Measurements from ENCODE around the gene ICE2. TPM values are rescaled to one million over a fixed set of nuclear protein-coding genes. Genes with fewer than 3 reads are reported as not detected.
A peak's percentile ranks its signal among the peaks of the same experiment; 100 is the strongest.

ICE2 gene
- total and polyA plus RNA-seq, 2 of the 8 experiments (the other 6 are each of a cell fraction or from before 2014, with no cell fraction given): 40.0 to 87.3 TPM

DNA sequence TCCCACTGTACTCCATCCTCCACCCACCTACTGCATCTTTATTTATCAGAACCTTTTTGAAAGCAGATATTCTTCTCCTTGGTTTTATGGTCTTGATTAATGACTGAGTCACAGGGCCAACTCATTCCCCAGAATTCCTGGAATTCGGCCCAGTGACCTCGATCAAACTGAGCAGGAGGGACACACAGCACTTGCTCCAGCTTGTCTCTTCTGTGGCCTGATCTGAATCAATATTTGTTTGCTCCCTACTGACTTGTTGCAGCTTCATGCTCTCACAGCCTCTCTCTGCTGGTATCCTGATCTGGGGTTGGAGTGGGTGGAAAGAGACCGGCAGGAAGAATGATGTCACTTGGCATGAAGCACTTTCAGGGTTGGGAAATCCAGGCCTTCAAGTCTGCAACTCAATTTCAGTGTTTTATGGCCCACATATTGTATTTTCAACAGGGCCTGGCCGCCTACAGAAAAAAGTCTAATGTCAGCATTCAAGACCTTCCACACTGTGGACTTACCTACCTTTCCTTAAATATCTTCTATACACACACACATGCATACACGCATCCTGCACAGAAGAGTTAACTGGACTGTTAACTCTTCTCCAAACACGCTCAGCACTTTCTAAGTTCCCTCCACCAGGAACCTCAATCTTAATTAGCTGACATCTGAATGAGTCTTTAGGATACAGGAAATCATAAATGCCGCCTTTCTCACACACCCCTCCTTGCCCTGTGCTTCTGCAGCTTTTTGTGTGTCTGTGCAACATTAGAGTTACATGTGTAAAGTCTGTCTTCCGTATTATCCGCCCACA lies 85.8 kb downstream of the ICE2 start:
- H3K4me1 ChIP-seq (replicated peaks in 1 of 4; ENCODE audit: control insufficient read depth in 3 of 4, insufficient read depth in 4 of 4, low read length in 3 of 4): peaks cover 11 to 27% (median 19%) of the 10 kb centered on the region in 4 experiments; a peak in 6 of 7 replicates
- no peak overlapping the region for H3K4ac ChIP-seq (replicated peaks; ENCODE audit: insufficient read length, low read depth, low read length)
- H3K9me3 ChIP-seq (ENCODE audit: insufficient read depth in 2 of 2, low read depth in 1 of 2, low read length in 1 of 2): no peaks in the 10 kb centered on the region
- H3K18ac ChIP-seq (ENCODE audit: extremely low read depth, low read length): no peak overlapping the region
- ChIA-PET CTCF (ENCODE audit: partially characterized antibody) (interaction anchor here (0.6 to 1.4 kb wide), 6 partner anchors 12 to 267 kb away, joined by 3 to 5 read pairs (median 3); no protein-coding TSS in a partner anchor), POLR2A (ENCODE audit: partially characterized antibody) (interaction anchor here (0.7 to 0.9 kb wide), 2 partner anchors 62 to 148 kb away, joined by 3 read pairs; no protein-coding TSS in a partner anchor)
- H4K20me1 ChIP-seq (replicated peaks in 1 of 2; ENCODE audit: control insufficient read depth in 1 of 2, insufficient read depth in 2 of 2, low read length in 2 of 2): peaks cover 0 to 9% of the 10 kb centered on the region in 2 experiments
- DNase-seq (ENCODE audit: low read depth in 1 of 2, low spot score in 2 of 2) (no peak), FAIRE-seq (no peak)
- H3K4me2 ChIP-seq (ENCODE audit: insufficient read depth in 1 of 2, low read depth in 2 of 2, low read length in 2 of 2): no peak overlapping the region
- peaks cover 0 to 5% (median 2%) of the 10 kb centered on the region in 4 experiments; a peak in 5 of 7 replicates for H3K27me3 ChIP-seq (replicated peaks in 1 of 4; ENCODE audit: control insufficient read depth in 3 of 4, extremely low read depth in 1 of 4, insufficient read depth in 3 of 4, low read length in 3 of 4)
- H3K79me1 ChIP-seq (ENCODE audit: low read depth, low read length): peaks cover 9% of the 10 kb centered on the region; the same call in 1 of the 2 replicates
- H2BK20ac ChIP-seq (ENCODE audit: low read length): no peak overlapping the region
- H3K4me3 ChIP-seq (ENCODE audit: extremely low read depth in 1 of 4, insufficient read depth in 2 of 4, low read depth in 3 of 4, low read length in 4 of 4): no peak overlapping the region
- peaks cover 0 to 40% of the 10 kb centered on the region in 2 experiments; a peak in 2 of 4 replicates for H3K79me2 ChIP-seq (ENCODE audit: control insufficient read depth in 1 of 2, insufficient read depth in 2 of 2, low read length in 2 of 2)
- H2BK120ac ChIP-seq (replicated peaks; ENCODE audit: low read depth, low read length): no peak overlapping the region
- 0 out of 2 replicates have a peak overlapping the region, but pooled peaks have one; percentile 27 for H2BK5ac ChIP-seq (ENCODE audit: low read depth, low read length)
- no peak overlapping the region for H4K8ac ChIP-seq (ENCODE audit: extremely low read depth, insufficient read depth, low read length)
- H3K56ac ChIP-seq (replicated peaks; ENCODE audit: insufficient read length, low read depth, low read length): no peak overlapping the region
- no peak overlapping the region for H4K91ac ChIP-seq (replicated peaks; ENCODE audit: insufficient read length, low read length)
- no peak overlapping the region for H3K14ac ChIP-seq (ENCODE audit: insufficient read length)
- peaks cover 6% of the 10 kb centered on the region; the same call in 1 of the 2 replicates for H3K23me2 ChIP-seq (ENCODE audit: low read depth, low read length)
- H2AK5ac ChIP-seq (ENCODE audit: low read depth, low read length): no peak overlapping the region
- no peak overlapping the region for H4K5ac ChIP-seq (ENCODE audit: insufficient read length, low read depth, low read length)
- H2AFZ ChIP-seq (ENCODE audit: low read length): no peak overlapping the region
- no peak overlapping the region for H3K9ac ChIP-seq (replicated peaks in 1 of 4; ENCODE audit: extremely low read depth in 1 of 4, low read depth in 3 of 4, low read length in 3 of 4)
- H2BK12ac ChIP-seq (ENCODE audit: low read depth, low read length): peak overlapping the region; percentile 68; the same call in 1 of the 2 replicates
- peaks cover 0 to 16% (median 0%) of the 10 kb centered on the region in 4 experiments; a peak in 1 of 8 replicates for H3K36me3 ChIP-seq (ENCODE audit: control insufficient read depth in 2 of 4, insufficient read depth in 4 of 4, low read length in 3 of 4)
- no peak overlapping the region for H3K23ac ChIP-seq (ENCODE audit: insufficient read length)
- no peak overlapping the region for H3K27ac ChIP-seq (ENCODE audit: low read depth, low read length)
- H2BK15ac ChIP-seq (ENCODE audit: low read length): no peak overlapping the region
- 87% methylated on average over 9 of the region's 9 CpGs; no CpG with 5 or more reads in 1 of the 2 experiments for WGBS, 2 experiments (ENCODE audit: extremely low coverage in 1 of 2, insufficient coverage in 1 of 2, insufficient read length in 1 of 2, insufficient replicate concordance in 2 of 2, low coverage in 1 of 2, low lambda C conversion rate in 2 of 2, missing lambda C conversion rate in 1 of 2)
- TF ChIP-seq EGR1 (IDR thresholded peaks at IDR 0.05; ENCODE audit: borderline replicate concordance, low read depth, low read length): no peak

All from H1 (cell line).